Natural killer cell (primary cell): ENCODE data around the gene OCRL. TPM values are rescaled to one million over a fixed set of nuclear protein-coding genes. Genes with fewer than 3 reads are reported as not detected.

ENCODE experiments used
- ATAC-seq, 3 donors: fragments of 150-1000 bp in 2 of 3; fragments of 200-7000 bp in 1 of 3; cut with Tn5 transposase; 1 replicate in 1 of 3; 2 replicates in 2 of 3; pipeline ENCODE4 v1.10.0; 2021; ENCODE audit warnings: mild to moderate bottlenecking in 2 of 3, moderate library complexity in 2 of 3
- DNase-seq, 2 donors: peaks; one replicate each; pipeline versions ENCODE4 v3.0.0 to v3.0.0-alpha.2; 2013 to 2021; ENCODE audit warnings: mixed read lengths in 1 of 2
- H3K27ac ChIP-seq: one replicate; pipeline ENCODE4 v1.5.1; 2013; ENCODE audit warnings: mild to moderate bottlenecking, low read length
- H3K27me3 ChIP-seq: one replicate; pipeline ENCODE4 v1.6.1; 2013; ENCODE audit warnings: low read length; ENCODE audit not compliant: control insufficient read depth, insufficient read depth
- H3K36me3 ChIP-seq: one replicate; pipeline ENCODE4 v1.6.1; 2013; ENCODE audit warnings: low read length; ENCODE audit not compliant: control insufficient read depth, insufficient read depth
- H3K4me1 ChIP-seq: one replicate; pipeline ENCODE4 v1.6.1; 2013; ENCODE audit warnings: low read length; ENCODE audit not compliant: control insufficient read depth, insufficient read depth
- H3K4me3 ChIP-seq: one replicate; pipeline ENCODE4 v1.5.1; 2013; ENCODE audit warnings: low read length
- H3K9me3 ChIP-seq: one replicate; pipeline ENCODE4 v1.6.1; 2013; ENCODE audit warnings: low read length; ENCODE audit not compliant: control insufficient read depth, insufficient read depth
- H3K27ac Mint-ChIP-seq, 2 donors: one replicate each; pipeline ENCODE4 v1.8.0; 2022; ENCODE audit warnings: mild to moderate bottlenecking in 2 of 2, mixed read lengths in 2 of 2, moderate library complexity in 1 of 2
- H3K27me3 Mint-ChIP-seq, 2 donors: one replicate each; pipeline ENCODE4 v1.8.0; 2022; ENCODE audit warnings: low read depth in 2 of 2, mixed read lengths in 2 of 2
- H3K36me3 Mint-ChIP-seq: one replicate; pipeline ENCODE4 v1.8.0; 2022; ENCODE audit warnings: mixed read lengths
- H3K4me1 Mint-ChIP-seq, 2 donors: one replicate each; pipeline ENCODE4 v1.8.0; 2022; ENCODE audit warnings: mixed read lengths in 2 of 2
- H3K4me3 Mint-ChIP-seq: one replicate; pipeline ENCODE4 v1.8.0; 2022; ENCODE audit warnings: mild to moderate bottlenecking, moderate library complexity, mixed read lengths
- H3K9me3 Mint-ChIP-seq, 2 donors: one replicate each; pipeline ENCODE4 v1.8.0; 2022; ENCODE audit warnings: mixed read lengths in 2 of 2
- CTCF ChIP-seq: fragments of 200-600 bp; IDR thresholded peaks from one replicate; pipeline ENCODE4 v1.8.0; 2022; ENCODE audit warnings: antibody characterized with exemption
- WGBS: methylation state at CpG from one replicate; pipeline ENCODE4 v1.1.7; 2013; ENCODE audit warnings: missing lambda C conversion rate; ENCODE audit not compliant: insufficient coverage; 5-methylcytosine and 5-hydroxymethylcytosine counted together
- intact Hi-C: fragments of 100-400 bp; cut with micrococcal nuclease; formaldehyde crosslinking; loops from one replicate; pipeline ENCODE4 v1.14.2; 2022
- total RNA-seq, 4 donors: library from RNA; stranded (reverse); fragments of 120-200 nt in 1 of 4; gene quantifications; one replicate each; pipeline versions ENCODE4 v1.2.3 to v1.2.4, GENCODE V29; 2013 to 2022

The OCRL gene
- total RNA-seq, 3 donors from 2014 or later (not counting 1 experiment from before 2014, with no cell fraction given): 1.0 to 2.2 (median 1.8) TPM

- no peaks in the 10 kb centered on the region for H3K27me3 ChIP-seq
- intact Hi-C loops: no loop called here
- Mint-ChIP-seq H3K4me3 (no peak overlapping the region), H3K36me3 (no peaks in the 10 kb centered on the region), H3K27me3 (peaks cover 0 to 6% of the 10 kb centered on the region in 2 donors), H3K4me1 (no peaks in the 10 kb centered on the region), H3K27ac (no peak overlapping the region), H3K9me3 (no peaks in the 10 kb centered on the region)
- no peaks in the 10 kb centered on the region for H3K4me1 ChIP-seq
- TF ChIP-seq CTCF: no peak
- no peak for DNase-seq
- H3K36me3 ChIP-seq: no peaks in the 10 kb centered on the region
- ATAC-seq: no peak
- H3K4me3 ChIP-seq: no peak overlapping the region
- 86% methylated on average over 1 of the region's 1 CpG for WGBS
- no peaks in the 10 kb centered on the region for H3K9me3 ChIP-seq
- no peak overlapping the region for H3K27ac ChIP-seq
Observed at GRCh38 chrX:129531132-129531531, 8.9 kb upstream of the OCRL start.

- Mint-ChIP-seq H3K4me3 (no peak overlapping the region), H3K27me3 (peaks cover 15 to 26% of the 10 kb centered on the region in 2 donors), H3K27ac (no peak overlapping the region), H3K9me3 (no peaks in the 10 kb centered on the region), H3K36me3 (no peaks in the 10 kb centered on the region), H3K4me1 (peaks cover 0 to 7% of the 10 kb centered on the region in 2 donors)
- peaks cover 2% of the 10 kb centered on the region for H3K4me1 ChIP-seq
- TF ChIP-seq CTCF: no peak
- H3K27ac ChIP-seq: no peak overlapping the region
- H3K27me3 ChIP-seq: no peaks in the 10 kb centered on the region
- no peaks in the 10 kb centered on the region for H3K36me3 ChIP-seq
- no peaks in the 10 kb centered on the region for H3K9me3 ChIP-seq
- DNase-seq (no peak), ATAC-seq (no peak)
- no peak overlapping the region for H3K4me3 ChIP-seq
- WGBS: 100% methylated on average over 2 of the region's 4 CpGs
- intact Hi-C loops: no loop called here
Observed at GRCh38 chrX:129534816-129535578, 5.1 kb upstream of the OCRL start.

GRCh38 chrX:129540722-129541184 is 694 bp downstream of the OCRL start:
- peak overlapping the region; percentile 30 for H3K4me3 ChIP-seq
- H3K4me1 ChIP-seq: peaks cover 7% of the 10 kb centered on the region
- peaks cover 15 to 35% of the 10 kb centered on the region in 2 donors for H3K27me3 Mint-ChIP-seq
- no peaks in the 10 kb centered on the region for H3K36me3 Mint-ChIP-seq
- 4% methylated on average over 7 of the region's 14 CpGs for WGBS
- DNase-seq: peak in 1 of 2 donors; percentile 4
- H3K27ac Mint-ChIP-seq: no peak overlapping the region
- no peaks in the 10 kb centered on the region for H3K36me3 ChIP-seq
- no peaks in the 10 kb centered on the region for H3K9me3 Mint-ChIP-seq
- H3K4me1 Mint-ChIP-seq: peaks cover 0 to 7% of the 10 kb centered on the region in 2 donors
- ATAC-seq: peak in 1 of 3 donors; percentile 25
- no peak for TF ChIP-seq CTCF
- H3K4me3 Mint-ChIP-seq: no peak overlapping the region
- no peaks in the 10 kb centered on the region for H3K27me3 ChIP-seq
- intact Hi-C loops: no loop called here
- no peaks in the 10 kb centered on the region for H3K9me3 ChIP-seq
- H3K27ac ChIP-seq: no peak overlapping the region
